Measurements from ENCODE around the gene SELENOK.
"Not testable (repeated sequence)": the region's sequence is repeated elsewhere in the genome, so short reads cannot be mapped to it uniquely, and the experiment has no call there.

SELENOK gene

GRCh38 chr3:53891497-53892285 lies at the start of gene SELENOK:
SELENOK (minus strand) TSS chr3:53891859.
- DNase-seq = peak; percentile 96

GRCh38 chr3:53941184-53941583 lies 49.5 kb upstream of the SELENOK start:
- no peak for DNase-seq

GRCh38 chr3:53940623-53941022 lies 49.0 kb upstream of the SELENOK start:
- DNase-seq = no peak

- no peak for DNase-seq
Observed at GRCh38 chr3:53939813-53940212, 48.2 kb upstream of the SELENOK start.

GRCh38 chr3:53939086-53939582 lies 47.5 kb upstream of the SELENOK start:
- DNase-seq = no peak

GRCh38 chr3:53938645-53939044 lies 47.0 kb upstream of the SELENOK start:
- peak; percentile 24 for DNase-seq

GRCh38 chr3:53936347-53936746 lies 44.7 kb upstream of the SELENOK start:
- no peak for DNase-seq

- DNase-seq = no peak
Observed at GRCh38 chr3:53935283-53935901, 43.7 kb upstream of the SELENOK start.

GRCh38 chr3:53927208-53927872 lies 35.7 kb upstream of the SELENOK start:
- not testable (repeated sequence) for DNase-seq

GRCh38 chr3:53921296-53921695 lies 29.6 kb upstream of the SELENOK start:
- DNase-seq = no peak

- DNase-seq = no peak
Observed at GRCh38 chr3:53919741-53920140, 28.1 kb upstream of the SELENOK start.

- DNase-seq = no peak
Observed at GRCh38 chr3:53913401-53913800, 21.7 kb upstream of the SELENOK start.

- DNase-seq = no peak
Observed at GRCh38 chr3:53902711-53903110, 11.1 kb upstream of the SELENOK start.

- no peak for DNase-seq
Observed at GRCh38 chr3:53902067-53902466, 10.4 kb upstream of the SELENOK start.

- DNase-seq = no peak
Observed at GRCh38 chr3:53900666-53901331, 9.1 kb upstream of the SELENOK start.

- no peak for DNase-seq
Observed at GRCh38 chr3:53899750-53900149, 8.1 kb upstream of the SELENOK start.

GRCh38 chr3:53892286-53892637 lies 603 bp upstream of the SELENOK start:
- DNase-seq = no peak

- DNase-seq = peak; percentile 48
Observed at GRCh38 chr3:53890726-53891475, 758 bp downstream of the SELENOK start.

GRCh38 chr3:53888232-53888631 lies 3.4 kb downstream of the SELENOK start:
- DNase-seq = no peak

- DNase-seq = no peak
Observed at GRCh38 chr3:53887446-53887845, 4.2 kb downstream of the SELENOK start.

- no peak for DNase-seq
Observed at GRCh38 chr3:53885239-53885638, 6.4 kb downstream of the SELENOK start.

- no peak for DNase-seq
Observed at GRCh38 chr3:53884623-53885022, 7.0 kb downstream of the SELENOK start.

GRCh38 chr3:53883008-53883407 lies 8.7 kb downstream of the SELENOK start:
- no peak for DNase-seq

All from activated CD8-positive, alpha-beta memory T cell treated with anti-CD3 and anti-CD28 coated beads, Interleukin-2, amount 50 U/mL, for 4 hours (primary cell).